Hematopoietic multipotent progenitor cell treated with erythropoietin and hydrocortisone succinate and interleukin-3 and kit ligand, for 4 days (in vitro differentiated cells): ENCODE results near the gene IQCE.
"Not testable (repeated sequence)": the region's sequence is repeated elsewhere in the genome, so short reads cannot be mapped to it uniquely, and the experiment has no call there.

ENCODE experiments used
- DNase-seq: peaks from one replicate; pipeline ENCODE4 v3.0.0-alpha.2; 2015

The IQCE gene

GRCh38 chr7:2604608-2605174 is 45.9 kb downstream of the IQCE start:
- DNase-seq: no peak

GRCh38 chr7:2605608-2606538 is 47.1 kb downstream of the IQCE start:
- DNase-seq: no peak

DNA sequence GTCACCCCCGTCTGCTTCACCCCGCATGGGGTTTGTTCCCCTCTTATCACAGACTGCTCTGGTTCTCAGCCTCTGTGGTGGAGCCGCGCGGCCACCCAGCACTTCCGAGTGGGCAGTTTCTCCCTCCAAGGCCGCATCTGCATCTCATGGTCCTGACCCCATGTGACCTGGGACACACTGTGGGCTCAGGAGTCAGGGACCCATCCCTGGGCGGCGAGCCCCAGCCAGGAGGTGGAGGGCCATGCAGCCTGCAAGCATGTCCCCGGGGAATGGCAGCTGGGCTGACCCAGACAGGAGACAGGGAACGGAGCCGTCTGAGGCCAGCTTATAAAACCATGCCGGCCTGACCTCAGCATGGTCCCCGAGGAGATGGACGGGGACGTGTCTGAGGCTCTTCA is 47.8 kb downstream of the IQCE start:
- DNase-seq: no peak

GRCh38 chr7:2607122-2607922 is 48.5 kb downstream of the IQCE start:
- no peak for DNase-seq

DNA sequence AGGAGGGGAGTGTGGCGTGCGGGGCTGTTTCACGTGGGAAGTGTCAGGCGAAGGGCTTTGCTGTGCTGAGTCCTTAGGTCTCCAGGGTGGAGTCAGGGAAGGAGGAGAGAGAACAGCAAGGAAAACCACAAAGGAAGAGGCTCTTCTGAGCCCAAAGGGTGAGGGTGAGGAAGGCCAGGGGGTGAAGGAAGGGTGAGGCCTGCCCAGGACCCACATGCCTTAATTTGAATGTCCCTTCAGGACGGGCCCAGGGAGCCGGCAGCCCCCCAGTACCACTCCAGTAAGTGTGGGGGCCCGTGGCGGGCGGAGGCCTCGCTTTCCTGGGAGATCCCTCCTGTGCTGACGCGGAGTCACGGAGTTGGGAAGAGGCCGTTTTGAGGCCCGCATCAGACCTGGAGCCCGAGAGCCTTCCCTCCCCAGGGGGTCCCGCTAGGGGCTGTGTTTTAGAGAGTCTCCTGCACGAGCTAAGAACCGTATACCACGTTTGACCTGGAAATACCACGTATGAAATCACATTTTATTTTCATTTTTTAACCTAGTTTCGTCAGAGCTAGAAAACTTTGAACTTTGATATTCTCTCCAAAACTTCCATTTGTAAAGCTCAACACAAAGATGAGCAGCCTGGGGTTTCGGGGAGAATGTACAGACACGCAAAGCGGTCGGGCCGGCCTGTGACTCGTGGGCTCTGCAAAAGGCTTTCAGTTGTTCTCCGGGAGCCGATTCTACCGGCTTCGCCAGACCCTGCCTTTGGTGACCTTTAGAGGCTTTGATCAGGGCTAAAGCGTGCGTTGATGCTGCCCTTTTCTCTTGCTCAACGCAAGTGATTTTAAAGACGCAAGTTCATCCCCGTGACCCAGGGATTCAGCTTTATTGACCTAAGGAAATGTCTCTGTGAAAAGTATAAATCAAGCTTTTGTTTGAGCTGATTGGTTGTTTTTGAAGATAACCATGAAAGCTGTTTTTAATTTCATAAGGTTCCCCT is 49.4 kb downstream of the IQCE start:
- no peak for DNase-seq

- peak; percentile 89 for DNase-seq
These were observed 50.2 kb downstream of the IQCE start for GRCh38 chr7:2608921-2609411.

DNA sequence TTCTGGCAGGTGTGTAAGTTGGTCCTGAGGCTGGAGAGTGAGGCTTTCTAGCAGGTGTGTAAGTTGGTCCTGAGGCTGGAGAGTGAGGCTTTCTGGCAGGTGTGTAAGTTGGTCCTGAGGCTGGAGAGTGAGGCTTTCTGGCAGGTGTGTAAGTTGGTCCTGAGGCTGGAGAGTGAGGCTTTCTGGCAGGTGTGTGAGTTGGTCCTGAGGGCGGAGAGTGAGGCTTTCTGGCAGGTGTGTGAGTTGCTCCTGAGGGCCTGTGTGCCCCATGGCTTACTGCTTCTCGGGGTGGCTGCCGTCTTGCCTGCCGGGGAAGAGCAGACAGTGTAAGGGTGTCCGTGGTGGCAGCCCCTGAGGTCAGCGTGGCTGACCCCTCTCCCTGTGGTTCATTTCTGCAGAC is 50.9 kb downstream of the IQCE start:
- DNase-seq: not testable (repeated sequence)

DNA sequence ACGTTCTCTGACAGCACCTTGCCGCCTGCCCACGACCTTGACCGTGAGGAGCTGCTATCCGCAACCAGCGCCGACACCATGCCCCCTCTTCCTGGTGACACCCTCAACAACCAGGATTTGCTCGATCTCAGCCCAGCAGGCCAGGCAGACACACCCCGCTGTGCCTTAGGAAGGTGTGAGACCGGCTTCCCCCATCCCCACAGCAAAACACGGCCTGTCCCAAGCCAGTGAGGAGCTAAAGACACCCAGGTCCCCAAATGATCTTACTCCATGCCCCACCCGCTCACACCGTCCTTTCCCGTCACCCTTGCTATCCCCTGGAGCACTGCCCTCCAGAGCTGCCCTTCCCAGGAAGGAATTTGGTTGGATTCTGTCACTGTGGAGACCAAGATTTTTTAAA is 51.7 kb downstream of the IQCE start:
- DNase-seq: no peak

- DNase-seq: no peak
These were observed 52.1 kb downstream of the IQCE start for GRCh38 chr7:2610898-2611297.

GRCh38 chr7:2611401-2611800 is 52.6 kb downstream of the IQCE start:
- no peak for DNase-seq

GRCh38 chr7:2611922-2612321 is 53.1 kb downstream of the IQCE start:
- DNase-seq: no peak

DNA sequence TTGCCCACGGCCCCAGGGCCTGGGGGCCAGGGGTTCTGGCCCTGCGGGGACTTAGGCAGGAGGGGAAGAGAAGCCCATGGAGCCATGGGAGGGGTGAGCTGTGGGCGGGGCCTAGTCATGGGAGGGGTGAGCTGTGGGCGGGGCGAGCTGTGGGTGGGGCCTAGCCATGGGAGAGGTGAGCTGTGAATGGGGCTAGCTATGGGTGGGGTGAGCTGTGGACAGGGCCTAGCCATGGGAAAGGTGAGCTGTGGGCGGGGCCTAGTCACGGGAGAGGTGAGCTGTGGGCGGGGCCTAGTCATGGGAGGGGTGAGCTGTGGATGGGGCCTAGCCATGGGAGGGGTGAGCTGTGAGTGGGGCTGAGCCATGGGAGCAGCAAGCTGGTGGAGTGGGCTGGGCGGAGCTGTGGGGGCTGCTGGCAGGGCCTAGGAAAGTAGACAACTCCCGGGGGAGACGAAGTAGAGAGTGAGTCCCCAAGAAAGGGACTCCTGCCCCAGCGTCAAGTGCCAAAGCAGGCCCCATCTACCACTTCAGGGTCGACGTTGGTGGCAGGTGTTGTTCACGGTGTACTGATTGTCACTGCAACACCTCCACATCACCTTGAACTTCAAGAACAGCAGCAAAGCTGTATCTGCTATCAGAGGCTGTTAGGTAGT is 53.8 kb downstream of the IQCE start:
- no peak for DNase-seq

GRCh38 chr7:2613098-2613930 is 54.5 kb downstream of the IQCE start:
- DNase-seq: no peak

DNA sequence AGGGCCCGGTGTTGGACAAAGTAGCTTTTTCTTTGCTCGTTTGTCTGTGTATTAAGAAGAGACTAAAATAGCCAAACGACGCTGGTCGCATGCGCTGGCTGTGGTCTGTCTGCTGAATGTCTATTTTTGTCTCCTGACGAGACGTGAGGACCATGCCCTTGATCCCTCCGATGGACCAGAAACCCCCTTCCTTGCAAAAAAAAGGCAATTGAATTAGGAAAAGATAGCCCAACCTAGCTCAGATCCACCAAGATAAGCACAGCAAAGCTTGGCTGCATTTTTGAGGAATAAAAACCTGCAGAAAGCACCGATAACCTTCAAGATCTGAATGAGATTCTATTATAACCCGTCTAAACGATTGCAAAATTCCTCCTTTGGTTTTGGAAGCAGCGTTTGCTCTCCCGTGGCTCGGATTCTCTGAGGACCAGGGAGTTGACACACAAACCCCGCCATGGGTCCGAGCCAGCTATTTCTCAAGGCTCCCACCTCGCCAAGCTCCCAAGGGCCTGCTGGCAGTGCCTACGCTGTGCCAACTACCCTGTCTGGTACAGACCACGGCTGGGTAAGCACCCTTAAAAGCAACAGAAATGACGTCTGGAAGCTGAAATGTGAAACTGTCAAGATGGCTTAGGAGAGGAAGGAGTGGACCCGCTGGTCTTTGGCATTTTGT is 55.3 kb downstream of the IQCE start:
- DNase-seq: no peak

- DNase-seq: no peak
These were observed 56.0 kb downstream of the IQCE start for GRCh38 chr7:2614631-2615330.

DNA sequence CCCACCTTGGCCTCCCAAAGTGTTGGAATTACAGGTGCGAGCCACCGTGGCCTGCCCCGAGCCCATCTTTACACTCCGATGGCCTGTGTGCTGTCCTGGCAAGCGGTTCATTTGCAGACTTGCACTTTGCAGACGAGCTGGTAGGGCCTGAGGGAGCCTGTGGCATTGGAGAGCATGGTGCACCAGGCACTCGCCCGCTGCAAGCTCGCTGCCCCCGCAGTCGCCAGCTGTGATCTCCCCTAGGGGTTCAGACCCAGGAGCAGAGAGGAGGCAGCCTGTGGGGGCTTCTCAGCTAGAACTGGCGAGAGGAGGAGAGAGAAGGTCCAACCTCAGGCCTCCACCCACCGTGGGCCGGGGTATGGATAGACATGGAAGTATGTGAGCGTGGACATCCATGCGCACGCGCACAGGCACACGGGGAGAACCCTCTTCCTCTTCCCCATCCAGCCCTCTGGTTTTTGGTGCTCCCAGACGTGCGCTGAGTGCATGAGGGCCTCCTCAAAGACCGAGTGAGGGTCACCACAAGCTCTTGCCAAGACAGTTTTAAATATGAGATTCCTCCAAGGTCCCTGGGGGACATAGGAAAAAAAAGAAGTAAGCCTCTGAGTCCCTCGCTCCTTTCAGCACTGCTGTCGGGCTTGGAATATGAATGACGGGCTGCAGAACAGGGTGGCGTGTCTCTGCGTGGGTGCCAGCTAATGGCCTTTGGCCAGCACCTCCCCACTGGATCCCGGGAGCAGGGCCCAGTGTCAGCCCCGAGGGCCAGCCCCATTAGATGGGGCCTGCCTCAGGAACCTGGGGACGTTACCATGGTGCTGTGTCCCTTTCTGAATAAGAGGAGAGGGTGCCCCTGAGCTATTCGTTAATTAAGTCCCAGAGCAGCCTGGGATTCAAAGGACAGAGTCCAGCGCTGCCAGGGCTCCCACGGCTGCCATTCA is 57.9 kb downstream of the IQCE start:
- no peak for DNase-seq

GRCh38 chr7:2617325-2617905 is 58.6 kb downstream of the IQCE start:
- DNase-seq: no peak

- no peak for DNase-seq
These were observed 60.3 kb downstream of the IQCE start for GRCh38 chr7:2619116-2619515.
